GM11168 (cell line): ENCODE data around the gene TM7SF2.

ENCODE experiments used
- in situ Hi-C: fragments of 300-500 bp; cut with MboI; formaldehyde crosslinking; loops from one replicate; pipeline ENCODE4 v1.12.0; 2022; ENCODE audit warnings: low sequenced_read_pairs; ENCODE audit not compliant: unreplicated experiment

Gene TM7SF2

GRCh38 chr11:65111744-65112545, at the start of gene TM7SF2:
Gene TM7SF2, plus strand, starts transcription at chr11:65111872. Its CDS starts 144 bp downstream, at chr11:65112016.
- in situ Hi-C loops = no loop called here

- in situ Hi-C loops = no loop called here
Observed at GRCh38 chr11:65063532-65063931, 48.1 kb upstream of the TM7SF2 start.

GRCh38 chr11:65064847-65065240, 46.8 kb upstream of the TM7SF2 start:
- in situ Hi-C loops = no loop called here

- in situ Hi-C loops = no loop called here
Observed at GRCh38 chr11:65065851-65066250, 45.8 kb upstream of the TM7SF2 start.

DNA sequence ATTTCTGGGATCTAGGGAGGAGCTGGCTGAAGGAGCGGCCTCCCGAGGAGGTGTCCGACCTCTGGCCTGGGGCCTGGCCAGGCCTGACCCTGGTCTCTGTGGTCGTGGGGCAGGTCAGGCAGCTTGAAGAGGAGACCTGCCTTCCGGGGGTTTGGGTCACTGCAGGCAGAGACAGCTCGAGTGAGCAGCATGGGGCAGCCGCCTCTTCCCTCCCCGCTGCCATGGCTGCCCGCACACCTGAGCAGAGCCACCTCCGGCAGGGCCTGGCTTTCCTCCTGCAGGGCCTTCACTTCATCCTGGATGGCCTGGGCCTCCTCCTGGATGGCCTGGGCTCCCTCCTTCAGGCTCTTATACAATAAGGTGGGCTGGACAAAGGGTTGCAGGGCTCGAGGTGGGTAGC, 45.4 kb upstream of the TM7SF2 start:
- in situ Hi-C loops = no loop called here

GRCh38 chr11:65066805-65067291, 44.8 kb upstream of the TM7SF2 start:
- in situ Hi-C loops = no loop called here

- in situ Hi-C loops = no loop called here
Observed at GRCh38 chr11:65067446-65067845, 44.2 kb upstream of the TM7SF2 start.

DNA sequence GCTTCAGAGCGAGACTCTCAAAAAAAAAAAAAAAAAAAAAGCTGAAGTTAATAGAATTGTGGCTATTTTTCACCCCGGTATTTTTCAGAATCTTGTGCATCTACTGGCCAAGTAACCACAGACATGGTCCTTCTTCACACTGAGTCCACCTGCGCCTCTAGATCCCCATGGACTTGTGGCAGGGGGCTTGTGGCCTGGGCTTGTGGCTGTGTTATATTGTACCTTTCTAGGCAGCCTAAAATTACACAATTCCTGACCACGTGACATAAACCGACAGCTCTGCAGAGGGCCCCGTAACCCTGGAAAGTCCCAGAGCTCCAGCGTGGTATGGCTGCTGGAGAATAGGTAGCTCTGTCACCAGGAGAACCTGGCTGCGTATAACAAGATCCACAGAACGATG, 42.5 kb upstream of the TM7SF2 start:
- in situ Hi-C loops = no loop called here

DNA sequence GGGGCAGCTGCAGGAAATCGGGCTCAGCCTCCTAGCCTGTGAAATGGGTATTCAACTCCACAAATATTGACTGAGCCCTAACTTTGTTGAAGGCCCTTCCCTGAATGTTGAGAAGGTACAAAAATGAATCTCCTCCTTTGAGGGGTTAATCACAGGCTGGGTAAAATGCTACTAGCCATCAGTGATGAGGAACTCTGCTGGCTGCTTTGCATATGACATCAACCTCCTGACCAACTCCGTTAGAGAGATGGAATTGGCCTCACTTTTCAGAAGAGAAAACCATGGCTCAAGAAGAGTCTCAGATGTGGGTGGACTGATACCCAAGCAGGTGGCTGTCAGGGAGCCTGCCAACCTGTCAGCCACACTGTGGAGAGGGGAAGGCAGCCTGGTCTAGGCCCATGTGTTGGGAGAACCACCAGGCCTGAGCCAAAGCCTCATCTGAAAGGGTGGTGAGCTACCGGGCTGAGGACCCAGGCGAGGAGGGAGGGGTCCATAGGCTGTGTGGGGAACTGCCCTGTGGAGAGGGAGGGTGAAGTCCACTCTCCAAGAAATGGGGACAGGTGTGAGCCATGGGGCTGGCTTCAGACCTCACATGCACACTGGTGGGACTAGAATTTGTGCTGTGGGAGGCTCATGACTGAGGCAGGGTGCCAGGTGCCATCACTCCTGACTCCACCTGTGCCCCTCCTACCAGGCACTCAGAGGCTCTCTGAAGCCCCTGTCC, 39.6 kb upstream of the TM7SF2 start:
- in situ Hi-C loops = no loop called here

DNA sequence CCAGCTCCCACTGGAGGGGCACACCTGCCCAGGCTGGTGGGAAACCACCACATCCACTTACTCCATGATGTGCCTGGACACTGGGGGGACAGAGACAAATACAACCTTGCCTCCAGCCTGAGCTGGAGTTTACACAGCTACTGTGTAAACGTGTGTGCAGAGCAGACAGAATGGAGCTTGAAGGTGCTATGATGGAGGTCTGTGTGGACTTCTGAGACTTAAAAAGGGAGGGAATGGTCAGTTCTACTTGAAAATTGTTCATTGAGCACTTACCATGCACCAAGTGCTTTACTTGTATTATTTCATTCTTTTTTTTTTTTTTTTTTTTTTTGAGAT, 39.1 kb upstream of the TM7SF2 start:
- in situ Hi-C loops = no loop called here

DNA sequence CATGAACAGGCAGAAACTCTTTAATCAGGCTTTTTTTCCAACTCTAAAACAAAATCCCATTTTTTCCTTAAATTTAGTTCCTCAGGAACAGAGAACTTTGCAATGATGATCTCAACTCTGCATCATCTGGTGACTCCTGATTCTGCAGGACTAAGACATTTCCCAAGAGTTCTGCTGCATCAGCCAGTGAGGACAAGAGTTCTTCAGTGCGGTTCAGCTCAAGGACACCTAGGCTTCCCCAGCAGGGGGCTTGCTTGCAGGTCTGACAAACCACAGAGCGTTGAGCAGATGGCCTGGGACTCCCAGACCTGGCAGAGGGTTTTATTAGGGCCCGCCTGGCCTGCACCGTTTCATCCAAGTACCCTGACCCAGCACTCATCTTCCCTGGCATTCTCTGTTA, 34.2 kb upstream of the TM7SF2 start:
- in situ Hi-C loops = no loop called here

DNA sequence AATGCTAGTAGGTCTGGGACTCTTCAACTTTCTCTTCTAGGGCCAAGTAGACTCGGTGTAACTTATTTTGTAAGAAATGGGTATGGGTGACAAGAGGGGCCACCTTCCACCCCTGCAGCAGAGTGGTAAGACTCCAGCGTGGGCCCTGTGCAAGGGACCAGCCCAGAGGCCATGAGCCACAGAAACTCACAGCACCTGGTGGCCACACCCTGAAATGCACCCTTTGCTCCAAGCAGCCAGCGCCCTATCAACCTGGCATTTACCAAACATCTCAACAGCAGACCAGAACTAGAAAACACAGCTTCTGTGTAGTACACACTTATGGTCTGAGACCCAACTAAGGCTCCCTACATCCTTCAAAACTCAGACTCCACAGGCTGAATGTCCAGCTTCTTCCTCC, 33.5 kb upstream of the TM7SF2 start:
- in situ Hi-C loops = no loop called here

DNA sequence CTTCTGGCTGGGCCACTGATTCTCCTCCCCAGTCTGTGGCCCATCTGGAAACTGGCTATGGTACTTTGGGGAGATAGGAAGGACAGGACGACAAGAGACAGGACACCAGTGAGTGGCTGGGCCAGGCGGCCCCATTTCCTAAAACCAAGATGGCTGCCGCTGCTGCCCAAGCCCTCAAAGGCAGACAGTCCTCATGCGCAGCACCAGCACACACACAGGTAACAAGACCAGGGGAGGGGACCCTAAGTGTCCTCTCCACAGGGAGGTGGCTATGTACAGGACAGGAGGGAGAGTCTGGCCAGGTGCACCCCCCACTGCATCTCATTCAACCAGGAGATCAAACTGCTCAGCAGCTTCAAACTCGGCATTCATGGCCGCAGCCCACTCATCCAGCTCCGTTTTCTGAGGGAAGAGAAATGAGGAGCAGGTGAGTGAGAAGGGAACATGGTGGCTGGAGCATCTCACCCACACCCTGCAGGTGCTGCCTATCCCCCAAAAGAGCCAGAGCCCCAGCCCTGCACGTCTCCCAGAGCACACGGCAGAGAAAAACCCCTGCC, 32.8 kb upstream of the TM7SF2 start:
- in situ Hi-C loops = no loop called here

DNA sequence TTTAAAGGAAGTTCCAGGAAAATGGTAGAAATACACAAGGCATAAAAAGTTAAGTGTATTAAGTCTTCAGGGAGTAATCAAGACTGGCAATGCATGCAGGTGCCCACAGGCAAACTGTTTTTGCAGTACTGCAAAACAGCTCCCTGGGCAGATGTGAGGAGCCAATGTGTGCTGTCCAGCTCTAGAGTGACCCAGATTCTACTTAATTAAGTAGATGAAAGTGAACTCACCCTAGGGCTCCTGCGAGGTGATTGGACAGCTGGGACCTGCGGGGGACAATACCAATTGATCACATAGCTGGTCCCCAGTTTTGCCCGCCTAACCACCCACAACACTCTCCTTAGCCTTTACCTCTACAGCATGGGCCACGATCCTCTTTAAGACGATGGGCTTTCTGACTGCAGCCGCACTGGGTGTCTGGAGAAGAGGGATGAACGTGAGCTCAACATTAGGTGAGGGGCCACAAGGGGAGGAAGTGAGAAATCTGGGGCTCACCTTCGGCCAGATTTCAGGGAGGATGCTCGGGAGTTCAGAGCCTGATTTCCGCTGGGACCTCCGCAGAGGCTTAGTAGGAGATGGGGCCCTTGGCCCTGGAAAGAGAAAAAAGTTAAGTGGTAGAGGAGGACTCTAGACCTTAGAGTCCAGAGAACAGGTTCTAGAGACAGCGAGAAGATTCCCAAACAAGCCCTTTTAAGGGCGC, 28.4 kb upstream of the TM7SF2 start:
- in situ Hi-C loops = no loop called here

DNA sequence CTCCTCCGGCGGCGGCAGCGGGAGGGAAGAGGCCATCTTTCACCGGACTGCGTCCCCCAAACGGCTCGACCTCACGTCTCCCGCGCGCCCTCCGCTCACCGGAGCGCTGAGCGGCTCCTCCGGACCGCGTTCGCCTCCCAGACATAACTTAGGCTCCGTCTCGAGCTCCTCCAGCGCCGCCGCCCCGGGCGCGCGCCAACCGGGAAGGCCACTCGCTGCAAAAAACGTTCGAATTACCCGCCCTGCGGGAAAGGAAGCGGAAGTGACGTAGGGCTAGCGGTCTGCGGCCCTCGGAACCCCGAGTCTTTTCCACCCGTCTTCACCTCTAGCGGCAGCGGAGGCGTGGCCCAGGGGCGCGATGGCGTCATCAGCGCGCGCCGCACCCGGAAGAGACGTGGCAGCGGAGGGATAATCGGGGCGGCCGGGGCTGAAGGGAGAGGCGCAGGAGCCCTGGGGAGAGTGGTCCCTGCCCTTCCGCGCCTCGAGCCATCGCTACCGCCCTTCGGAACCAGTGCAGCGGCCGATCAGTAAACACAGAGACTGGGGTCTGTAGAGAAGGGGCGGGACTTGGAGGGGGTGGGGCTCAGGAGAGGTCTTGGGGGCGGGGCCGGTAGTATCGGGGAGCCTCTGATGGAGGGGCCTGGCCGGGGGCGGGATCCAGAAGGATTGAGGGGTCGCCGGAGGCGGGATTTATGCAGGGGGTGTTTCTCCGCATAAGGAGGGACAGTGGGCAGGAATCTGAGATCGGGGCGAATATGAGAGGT, 27.7 kb upstream of the TM7SF2 start, which contains the start of the genes CDCA5 and ZFPL1:
Gene CDCA5, minus strand, starts transcription at position 207 of the 764 bp plus-strand sequence. Its CDS starts 62 bp downstream, at position 145.
Gene ZFPL1, plus strand, starts transcription at position 389 of the 764 bp plus-strand sequence. CDS start 477 bp downstream, outside the sequence.
- in situ Hi-C loops = no loop called here

GRCh38 chr11:65084598-65085375, 26.9 kb upstream of the TM7SF2 start:
- in situ Hi-C loops = no loop called here

- in situ Hi-C loops = no loop called here
Observed at GRCh38 chr11:65085446-65085845, 26.2 kb upstream of the TM7SF2 start.

DNA sequence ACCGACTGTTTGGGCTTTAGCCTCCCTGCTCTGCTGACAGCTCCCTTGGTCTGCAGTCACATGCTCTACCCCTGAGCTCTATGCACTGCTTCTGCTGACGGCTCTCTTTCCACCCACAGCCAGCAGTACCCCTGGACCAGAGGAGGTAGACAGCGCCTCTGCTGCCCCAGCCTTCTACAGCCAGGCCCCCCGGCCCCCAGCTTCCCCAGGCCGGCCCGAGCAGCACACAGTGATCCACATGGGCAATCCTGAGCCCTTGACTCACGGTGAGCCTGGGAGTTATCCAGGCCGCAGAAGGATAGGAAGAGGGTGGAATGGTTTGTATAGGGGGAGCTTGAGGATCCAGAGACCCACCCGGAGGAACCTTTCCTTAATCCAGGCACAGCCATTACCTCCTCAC, 24.9 kb upstream of the TM7SF2 start:
- in situ Hi-C loops = no loop called here

GRCh38 chr11:65087216-65087615, 24.5 kb upstream of the TM7SF2 start:
- in situ Hi-C loops = no loop called here
